Left ventricle myocardium superior (tissue), 1 donor: ENCODE measurements around the gene OR51B2. TPM values are rescaled to one million over a fixed set of nuclear protein-coding genes. Genes with fewer than 3 reads are reported as not detected.

ENCODE experiments used
- ATAC-seq: fragments of 200-7000 bp; cut with Tn5 transposase; one replicate; pipeline ENCODE4 v1.9.1; 2020; ENCODE audit warnings: mild to moderate bottlenecking, moderate library complexity
- DNase-seq: peaks from one replicate; pipeline ENCODE4 v3.0.0-alpha.2; 2020
- intact Hi-C: fragments of 100-400 bp; cut with micrococcal nuclease; formaldehyde crosslinking; loops from one replicate; pipeline ENCODE4 v1.11.0; 2022
- total RNA-seq: library from RNA; stranded (reverse); fragmentation: NEBNext Ultra II Directional; extraction: Animal tissue kit (Norgen Biotek cat#: 25700); gene quantifications from one replicate; pipeline ENCODE4 v1.2.1, GENCODE V29; 2021
- donor health status: DM: no; HTN: yes; CAD: no; lungs with severe emphysema.

The OR51B2 gene
- total RNA-seq, 1 donor from 2014 or later = not detected

GRCh38 chr11:5286901-5287300 is 37.2 kb downstream of the OR51B2 start:
- intact Hi-C loops = no loop called here
- no peak for ATAC-seq
- no peak for DNase-seq

DNA sequence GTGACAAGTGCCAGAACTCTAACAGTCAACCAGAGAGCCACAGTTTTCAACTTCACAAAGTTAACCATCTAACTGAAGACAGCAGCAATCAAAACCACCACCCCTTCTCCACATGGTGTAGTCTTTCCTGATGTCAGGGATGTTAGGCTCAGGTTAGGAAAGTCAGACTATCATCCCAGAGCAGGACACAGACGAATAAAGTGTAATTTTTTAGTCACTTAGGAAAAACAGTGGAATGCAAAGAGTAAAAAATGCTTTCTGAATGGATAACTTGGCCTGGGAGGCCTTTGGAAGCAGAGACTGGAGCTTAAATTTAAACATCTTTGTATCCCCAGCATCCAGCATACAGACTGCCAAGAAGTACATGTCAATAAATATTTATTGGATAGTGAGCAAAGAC is 37.7 kb downstream of the OR51B2 start:
- no peak for DNase-seq
- intact Hi-C loops = no loop called here
- no peak for ATAC-seq

- ATAC-seq = no peak
- intact Hi-C loops = no loop called here
- DNase-seq = no peak
Observed at GRCh38 chr11:5285703-5286340, 38.3 kb downstream of the OR51B2 start.

GRCh38 chr11:5284637-5285036 is 39.5 kb downstream of the OR51B2 start:
- intact Hi-C loops = no loop called here
- ATAC-seq (no peak), DNase-seq (no peak)

- no peak for DNase-seq
- no peak for ATAC-seq
- intact Hi-C loops = no loop called here
Observed at GRCh38 chr11:5283882-5284281, 40.2 kb downstream of the OR51B2 start.

- DNase-seq (no peak), ATAC-seq (no peak)
- intact Hi-C loops = no loop called here
Observed at GRCh38 chr11:5283086-5283485, 41.0 kb downstream of the OR51B2 start.

DNA sequence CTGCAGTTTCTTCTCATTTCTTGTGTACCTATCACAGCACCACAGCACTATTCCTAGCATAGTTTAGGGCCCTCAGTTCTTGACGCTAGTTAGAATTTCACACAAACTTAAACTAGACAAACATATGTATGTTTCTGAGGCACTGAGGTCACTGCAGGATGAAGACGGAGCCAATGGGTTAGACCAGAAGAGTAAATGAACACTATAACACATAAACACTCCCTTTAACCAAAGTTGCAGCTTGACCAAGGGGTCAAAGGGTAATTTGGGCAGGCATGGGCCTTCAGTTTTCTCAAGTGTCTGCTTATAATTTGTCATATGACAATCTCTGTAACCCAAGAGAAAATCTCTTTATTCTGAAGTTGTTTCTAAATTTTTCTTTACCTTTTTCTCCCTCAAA is 41.5 kb downstream of the OR51B2 start:
- intact Hi-C loops = no loop called here
- DNase-seq = no peak
- no peak for ATAC-seq

GRCh38 chr11:5281596-5281995 is 42.5 kb downstream of the OR51B2 start:
- DNase-seq (no peak), ATAC-seq (no peak)
- intact Hi-C loops = no loop called here

DNA sequence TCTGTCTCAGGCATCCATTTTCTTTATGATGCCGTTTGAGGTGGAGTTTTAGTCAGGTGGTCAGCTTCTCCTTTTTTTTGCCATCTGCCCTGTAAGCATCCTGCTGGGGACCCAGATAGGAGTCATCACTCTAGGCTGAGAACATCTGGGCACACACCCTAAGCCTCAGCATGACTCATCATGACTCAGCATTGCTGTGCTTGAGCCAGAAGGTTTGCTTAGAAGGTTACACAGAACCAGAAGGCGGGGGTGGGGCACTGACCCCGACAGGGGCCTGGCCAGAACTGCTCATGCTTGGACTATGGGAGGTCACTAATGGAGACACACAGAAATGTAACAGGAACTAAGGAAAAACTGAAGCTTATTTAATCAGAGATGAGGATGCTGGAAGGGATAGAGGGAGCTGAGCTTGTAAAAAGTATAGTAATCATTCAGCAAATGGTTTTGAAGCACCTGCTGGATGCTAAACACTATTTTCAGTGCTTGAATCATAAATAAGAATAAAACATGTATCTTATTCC is 43.5 kb downstream of the OR51B2 start:
- peak; percentile 34 for ATAC-seq
- intact Hi-C loops = no loop called here
- no peak for DNase-seq

- intact Hi-C loops = no loop called here
- no peak for DNase-seq
Observed at GRCh38 chr11:5279471-5280090, 44.5 kb downstream of the OR51B2 start.

DNA sequence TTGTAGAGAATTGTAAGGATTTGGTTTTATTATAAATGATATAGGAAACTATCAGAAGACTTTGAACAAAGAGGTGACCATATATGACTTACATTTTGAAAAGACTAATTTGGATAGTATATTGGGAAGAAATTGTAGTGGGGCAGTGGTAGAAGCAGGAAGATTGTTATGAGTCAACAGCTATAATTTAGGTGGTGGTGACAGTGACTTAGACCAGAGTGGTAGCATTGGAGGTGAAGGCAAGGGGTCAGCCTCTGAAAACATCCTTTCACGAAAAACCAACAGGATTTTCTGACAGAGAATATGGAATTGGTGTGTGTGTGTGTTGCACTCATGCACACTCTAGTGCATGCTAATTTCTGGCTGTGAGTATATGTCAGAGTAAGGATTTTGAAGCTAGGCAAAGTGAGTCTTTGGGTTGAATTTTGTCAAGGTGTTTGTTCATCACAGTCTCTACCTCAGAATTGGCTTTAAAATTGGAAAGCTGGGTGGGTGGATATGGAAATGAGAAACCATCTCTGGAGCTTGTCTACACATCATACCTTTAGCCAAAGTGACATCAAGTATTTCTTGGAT is 46.2 kb downstream of the OR51B2 start:
- DNase-seq (no peak), ATAC-seq (no peak)
- intact Hi-C loops = no loop called here

More at GRCh38 chr11:5279471-5280090, 44.5 kb downstream of the OR51B2 start:
- no peak for ATAC-seq

GRCh38 chr11:5276697-5277096 is 47.4 kb downstream of the OR51B2 start:
- no peak for ATAC-seq
- DNase-seq = no peak
- intact Hi-C loops = no loop called here

DNA sequence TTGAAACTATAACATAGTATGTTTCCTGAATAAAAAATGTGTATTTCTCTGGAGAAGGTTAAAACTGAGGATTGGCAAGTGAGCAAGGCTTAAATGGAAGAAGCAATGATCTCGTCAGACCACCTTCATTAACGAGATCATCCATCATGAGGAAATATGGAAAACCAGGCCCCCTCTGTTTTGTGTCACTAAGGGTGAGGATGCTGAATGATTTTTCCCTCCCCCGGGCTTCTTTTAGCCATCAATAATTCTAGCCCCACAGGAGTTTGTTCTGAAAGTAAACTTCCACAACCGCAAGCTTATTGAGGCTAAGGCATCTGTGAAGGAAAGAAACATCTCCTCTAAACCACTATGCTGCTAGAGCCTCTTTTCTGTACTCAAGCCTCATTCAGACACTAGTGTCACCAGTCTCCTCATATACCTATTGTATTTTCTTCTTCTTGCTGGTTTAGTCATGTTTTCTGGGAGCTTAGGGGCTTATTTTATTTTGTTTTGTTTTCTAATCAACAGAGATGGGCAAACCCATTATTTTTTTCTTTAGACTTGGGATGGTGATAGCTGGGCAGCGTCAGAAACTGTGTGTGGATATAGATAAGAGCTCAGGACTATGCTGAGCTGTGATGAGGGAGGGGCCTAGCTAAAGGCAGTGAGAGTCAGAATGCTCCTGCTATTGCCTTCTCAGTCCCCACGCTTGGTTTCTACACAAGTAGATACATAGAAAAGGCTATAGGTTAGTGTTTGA is 48.6 kb downstream of the OR51B2 start:
- DNase-seq (no peak), ATAC-seq (no peak)
- intact Hi-C loops = loop anchor here (2.0 kb wide), 1 partner anchor 31 kb away; no protein-coding TSS in a partner anchor

GRCh38 chr11:5274395-5274794 is 49.7 kb downstream of the OR51B2 start:
- intact Hi-C loops = loop anchor here (2.0 kb wide), 1 partner anchor 32 kb away; no protein-coding TSS in a partner anchor
- DNase-seq (no peak), ATAC-seq (no peak)

Other genes with a start within 250 kb of the OR51B2 start
- gene OR52A5, start 185.9 kb downstream of the OR51B2 start, total RNA-seq = not detected
- not detected for gene OR52A1, start 169.5 kb downstream of the OR51B2 start, total RNA-seq
- gene OR51V1, start 123.6 kb downstream of the OR51B2 start, total RNA-seq = not detected
- gene HBB, start 97.2 kb downstream of the OR51B2 start, total RNA-seq = 61.2 TPM
- not detected for gene HBD, start 89.8 kb downstream of the OR51B2 start, total RNA-seq
- gene HBG1, start 74.4 kb downstream of the OR51B2 start, total RNA-seq = not detected
- not detected for gene HBG2, start 69.5 kb downstream of the OR51B2 start, total RNA-seq
- not detected for gene HBE1, start 54.4 kb downstream of the OR51B2 start, total RNA-seq
- gene OR51B4, start 22.4 kb downstream of the OR51B2 start, total RNA-seq = not detected
- not detected for gene OR51B5, start 19.2 kb upstream of the OR51B2 start, total RNA-seq
- gene OR51B6, start 27.2 kb upstream of the OR51B2 start, total RNA-seq = not detected
- gene OR51M1, start 59.5 kb upstream of the OR51B2 start, total RNA-seq = not detected
- not detected for gene OR51Q1, start 97.8 kb upstream of the OR51B2 start, total RNA-seq
- gene OR51I1, start 117.2 kb upstream of the OR51B2 start, total RNA-seq = not detected
- not detected for gene OR51I2, start 125.0 kb upstream of the OR51B2 start, total RNA-seq
- gene OR52D1, start 164.4 kb upstream of the OR51B2 start, total RNA-seq = not detected
- not detected for gene UBQLN3, start 185.7 kb upstream of the OR51B2 start, total RNA-seq
- gene UBQLNL, start 192.4 kb upstream of the OR51B2 start, total RNA-seq = 0.17 TPM
- not detected for gene OR52H1, start 224.2 kb upstream of the OR51B2 start, total RNA-seq